GM23338 (cell line): Measurements from ENCODE around the gene RIC1. TPM values are rescaled to one million over a fixed set of nuclear protein-coding genes. Genes with fewer than 3 reads are reported as not detected.
A peak's percentile ranks its signal among the peaks of the same experiment; 100 is the strongest.

Experiments
- ATAC-seq: fragments of 200-7000 bp; cut with Tn5 transposase; 3 replicates; pipeline ENCODE4 v1.9.1; 2020
- DNase-seq: peaks from one replicate; pipeline ENCODE4 v3.0.0-alpha.2; 2015; ENCODE audit warnings: low spot score
- H2AFZ ChIP-seq: fragments of 200-600 bp; sonication (generic); 2 replicates; pipeline ENCODE4 v1.8.0; 2016; ENCODE audit warnings: antibody characterized with exemption, mild to moderate bottlenecking, moderate library complexity
- H3F3A ChIP-seq: fragments of 200-600 bp; sonication (generic); replicated peaks from 2 replicates; pipeline ENCODE4 v1.8.0; 2017; ENCODE audit warnings: antibody characterized with exemption, mixed run types, low read depth
- H3K27ac ChIP-seq: fragments of 200-600 bp; sonication (generic); 2 replicates; pipeline ENCODE4 v1.6.1; 2016; ENCODE audit warnings: low read depth
- H3K27me3 ChIP-seq: fragments of 200-600 bp; sonication (generic); 2 replicates; pipeline ENCODE4 v1.8.0; 2016; ENCODE audit warnings: mild to moderate bottlenecking, mixed run types, moderate library complexity; ENCODE audit not compliant: insufficient read depth
- H3K36me3 ChIP-seq: fragments of 200-600 bp; sonication (generic); 2 replicates; pipeline ENCODE4 v1.8.0; 2016; ENCODE audit warnings: mild to moderate bottlenecking; ENCODE audit not compliant: insufficient read depth
- H3K4me1 ChIP-seq: fragments of 200-600 bp; sonication (generic); 2 replicates; pipeline ENCODE4 v1.8.0; 2016; ENCODE audit warnings: mild to moderate bottlenecking, moderate library complexity; ENCODE audit not compliant: insufficient read depth
- H3K4me2 ChIP-seq: fragments of 200-600 bp; sonication (generic); 2 replicates; pipeline ENCODE4 v1.7.1; 2017; ENCODE audit warnings: mixed run types
- H3K4me3 ChIP-seq: fragments of 200-600 bp; sonication (generic); 2 replicates; pipeline ENCODE4 v1.6.1; 2016; ENCODE audit warnings: mixed run types
- H3K79me2 ChIP-seq: fragments of 200-600 bp; sonication (generic); replicated peaks from 2 replicates; pipeline ENCODE4 v1.8.0; 2017; ENCODE audit warnings: mild to moderate bottlenecking; ENCODE audit not compliant: insufficient read depth
- H3K9me2 ChIP-seq: fragments of 200-600 bp; sonication (generic); 2 replicates; pipeline ENCODE4 v1.8.0; 2017; ENCODE audit not compliant: insufficient read depth
- H4K20me1 ChIP-seq: fragments of 200-600 bp; sonication (generic); replicated peaks from 2 replicates; pipeline ENCODE4 v1.8.0; 2017; ENCODE audit warnings: mild to moderate bottlenecking; ENCODE audit not compliant: insufficient read depth
- H3K27ac Mint-ChIP-seq: 2 replicates; pipeline ENCODE4 v1.8.0; 2020; ENCODE audit warnings: inconsistent platforms, mild to moderate bottlenecking, moderate library complexity, mixed read lengths
- H3K27me3 Mint-ChIP-seq: 3 replicates; pipeline ENCODE4 v1.8.0; 2022; ENCODE audit warnings: low read depth, mild to moderate bottlenecking, moderate library complexity, mixed read lengths, inconsistent platforms; ENCODE audit not compliant: insufficient read depth, poor library complexity
- H3K36me3 Mint-ChIP-seq: 3 replicates; pipeline ENCODE4 v1.8.0; 2021; ENCODE audit warnings: low read depth, mild to moderate bottlenecking, inconsistent platforms, moderate library complexity, mixed read lengths
- H3K4me1 Mint-ChIP-seq: 3 replicates; pipeline ENCODE4 v1.8.0; 2020; ENCODE audit warnings: mild to moderate bottlenecking, inconsistent platforms, mixed read lengths
- H3K4me3 Mint-ChIP-seq: 3 replicates; pipeline ENCODE4 v1.8.0; 2021; ENCODE audit warnings: moderate library complexity, mild to moderate bottlenecking, inconsistent platforms, mixed read lengths
- H3K9me3 Mint-ChIP-seq: 3 replicates; pipeline ENCODE4 v1.8.0; 2020; ENCODE audit warnings: moderate library complexity, mild to moderate bottlenecking, inconsistent platforms, mixed read lengths
- CTCF ChIP-seq, 2 experiments: fragments of 200-600 bp in 1 of 2; sonication (generic) in 1 of 2; conservative IDR thresholded peaks; 2 replicates each; pipeline versions ENCODE4 v1.5.1 to v1.6.1; 2016 to 2017; ENCODE audit warnings: antibody characterized with exemption in 2 of 2, low read depth in 2 of 2, mild to moderate bottlenecking in 2 of 2, moderate library complexity in 1 of 2
- NANOG ChIP-seq: IDR thresholded peaks from 2 replicates; pipeline ENCODE4 v1.6.1; 2016; ENCODE audit warnings: antibody characterized with exemption, borderline replicate concordance
- REST ChIP-seq: IDR thresholded peaks from one replicate; pipeline ENCODE4 v1.6.1; 2018; ENCODE audit warnings: antibody characterized with exemption; ENCODE audit not compliant: unreplicated experiment
- polyA plus RNA-seq: library from polyadenylated mRNA; unstranded; fragments of >200 nt; fragmentation: Nextera tagmentation; extraction: Ambion mirVana; gene quantifications from 2 replicates; pipeline ENCODE4 v1.2.1, GENCODE V29; 2016
- total RNA-seq: library from RNA; depleted of rRNA; stranded (reverse); fragments of >200 nt; shearing (Covaris generic); gene quantifications from 2 replicates; pipeline ENCODE4 v1.2.3, GENCODE V29; 2014

RIC1 gene
- total and polyA plus RNA-seq, 2 experiments from 2014 or later, result 7.8 to 34.9 TPM

- peaks cover 5% of the 10 kb centered on the region; the same call in 1 of the 2 replicates for H4K20me1 ChIP-seq
- no peaks in the 10 kb centered on the region for H3K27me3 ChIP-seq
- Mint-ChIP-seq H3K36me3 (peaks cover 54% of the 10 kb centered on the region), H3K4me3 (no peak overlapping the region), H3K27me3 (no peaks in the 10 kb centered on the region), H3K27ac (no peak overlapping the region), H3K9me3 (no peaks in the 10 kb centered on the region), H3K4me1 (no peaks in the 10 kb centered on the region)
- H3K4me2 ChIP-seq, result no peak overlapping the region
- no peaks in the 10 kb centered on the region for H3K79me2 ChIP-seq
- no peak for TF ChIP-seq REST
- no peak overlapping the region for H3K4me3 ChIP-seq
- H3K27ac ChIP-seq, result no peak overlapping the region
- no peak for ATAC-seq
- peaks cover 8% of the 10 kb centered on the region for H3K36me3 ChIP-seq
- no peak for DNase-seq
- no peaks in the 10 kb centered on the region for H3K9me2 ChIP-seq
- no peak overlapping the region for H2AFZ ChIP-seq
- H3F3A ChIP-seq, result no peaks in the 10 kb centered on the region
- no peaks in the 10 kb centered on the region for H3K4me1 ChIP-seq
Measured at GRCh38 chr9:5767968-5768932, 139.3 kb downstream of the RIC1 start.

- Histone ChIP-seq H4K20me1 (no peaks in the 10 kb centered on the region), H3K36me3 (peaks cover 4% of the 10 kb centered on the region), H3K9me2 (no peaks in the 10 kb centered on the region), H3K27ac (no peak overlapping the region), H3K27me3 (no peaks in the 10 kb centered on the region), H3F3A (no peaks in the 10 kb centered on the region), H3K79me2 (no peaks in the 10 kb centered on the region), H3K4me3 (no peak overlapping the region), H3K4me2 (no peak overlapping the region), H3K4me1 (peaks cover 16% of the 10 kb centered on the region), H2AFZ (no peak overlapping the region)
- Mint-ChIP-seq H3K4me3 (no peak overlapping the region), H3K27me3 (peaks cover 2% of the 10 kb centered on the region), H3K36me3 (peaks cover 49% of the 10 kb centered on the region), H3K27ac (no peak overlapping the region), H3K9me3 (peaks cover 7% of the 10 kb centered on the region), H3K4me1 (peaks cover 12% of the 10 kb centered on the region)
- ATAC-seq (peak; percentile 77), DNase-seq (peak; percentile 42)
- TF ChIP-seq NANOG (no peak), CTCF (conservative IDR thresholded peaks at IDR 0.05; ENCODE audit: low read depth in 2 of 2) (peak; percentile 56 to 66)
Measured at GRCh38 chr9:5773324-5773999, 144.6 kb downstream of the RIC1 start.
